HG03139 (cell line): ENCODE results near the gene SLC44A4.
"Not testable (repeated sequence)": the region's sequence is repeated elsewhere in the genome, so short reads cannot be mapped to it uniquely, and the experiment has no call there.

Experiments
- ATAC-seq: cut with Tn5 transposase; IDR thresholded peaks from one replicate; pipeline ENCODE4 v1.9.1; 2021; ENCODE audit not compliant: unreplicated experiment

The SLC44A4 gene

GRCh38 chr6:31860349-31860748 is 18.4 kb downstream of the SLC44A4 start:
- ATAC-seq: no peak

DNA sequence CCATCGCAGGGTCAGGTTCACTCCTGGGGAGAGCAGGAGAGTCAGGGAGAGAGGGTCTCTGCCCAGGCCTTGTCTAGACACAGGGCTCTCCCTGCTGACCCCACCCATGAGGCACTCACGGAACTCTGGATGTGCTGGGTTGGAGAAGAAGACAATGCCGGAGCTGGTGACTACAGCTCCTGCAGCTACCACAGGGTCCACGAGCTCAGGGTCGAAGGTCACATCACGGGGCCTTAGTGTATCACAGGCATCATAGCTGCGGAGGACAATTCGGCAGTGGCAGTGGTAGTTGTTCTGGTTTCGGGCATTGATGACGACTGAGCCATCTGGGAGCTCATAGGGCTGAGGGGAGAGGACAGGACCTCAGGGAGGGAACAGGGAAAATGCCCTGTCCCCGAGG is 18.9 kb downstream of the SLC44A4 start:
- ATAC-seq: no peak

DNA sequence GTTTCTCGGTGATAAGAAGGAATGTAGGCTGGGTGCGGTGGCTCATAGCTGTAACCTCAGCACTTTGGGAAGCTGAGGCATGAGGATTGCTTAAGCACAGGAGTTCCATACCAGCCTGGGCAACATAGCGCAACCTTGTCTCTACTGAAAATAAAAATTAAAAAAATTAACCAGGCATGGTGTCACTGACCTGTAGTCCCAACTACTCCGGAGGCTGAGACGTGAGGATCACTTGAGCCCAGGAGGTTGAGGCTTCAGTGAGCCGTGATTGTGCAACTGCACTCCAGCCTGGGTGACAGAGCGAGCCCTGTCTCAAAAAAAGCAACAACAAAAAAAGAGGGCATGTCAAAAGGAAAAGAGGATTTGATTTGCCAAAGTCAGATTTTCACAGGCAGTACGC is 20.1 kb downstream of the SLC44A4 start:
- ATAC-seq: no peak

DNA sequence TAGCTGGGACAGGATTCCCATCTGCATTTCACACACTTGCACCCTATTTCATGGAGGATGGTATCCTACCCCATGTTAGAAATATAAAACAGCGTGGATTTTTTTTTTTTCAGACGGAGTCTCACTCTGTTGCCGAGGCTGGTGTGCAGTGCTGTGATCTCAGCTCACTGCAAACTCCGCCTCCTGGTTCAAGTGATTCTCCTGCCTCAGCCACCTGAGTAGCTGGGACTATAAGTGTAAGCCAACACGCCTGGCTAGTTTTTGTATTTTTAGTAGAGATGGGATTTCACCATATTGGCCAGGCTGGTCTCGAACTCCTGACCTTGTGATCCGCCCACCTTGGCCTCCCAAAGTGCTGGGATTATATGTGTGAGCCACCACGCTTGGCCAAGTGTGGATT is 21.0 kb downstream of the SLC44A4 start:
- ATAC-seq: not testable (repeated sequence)

DNA sequence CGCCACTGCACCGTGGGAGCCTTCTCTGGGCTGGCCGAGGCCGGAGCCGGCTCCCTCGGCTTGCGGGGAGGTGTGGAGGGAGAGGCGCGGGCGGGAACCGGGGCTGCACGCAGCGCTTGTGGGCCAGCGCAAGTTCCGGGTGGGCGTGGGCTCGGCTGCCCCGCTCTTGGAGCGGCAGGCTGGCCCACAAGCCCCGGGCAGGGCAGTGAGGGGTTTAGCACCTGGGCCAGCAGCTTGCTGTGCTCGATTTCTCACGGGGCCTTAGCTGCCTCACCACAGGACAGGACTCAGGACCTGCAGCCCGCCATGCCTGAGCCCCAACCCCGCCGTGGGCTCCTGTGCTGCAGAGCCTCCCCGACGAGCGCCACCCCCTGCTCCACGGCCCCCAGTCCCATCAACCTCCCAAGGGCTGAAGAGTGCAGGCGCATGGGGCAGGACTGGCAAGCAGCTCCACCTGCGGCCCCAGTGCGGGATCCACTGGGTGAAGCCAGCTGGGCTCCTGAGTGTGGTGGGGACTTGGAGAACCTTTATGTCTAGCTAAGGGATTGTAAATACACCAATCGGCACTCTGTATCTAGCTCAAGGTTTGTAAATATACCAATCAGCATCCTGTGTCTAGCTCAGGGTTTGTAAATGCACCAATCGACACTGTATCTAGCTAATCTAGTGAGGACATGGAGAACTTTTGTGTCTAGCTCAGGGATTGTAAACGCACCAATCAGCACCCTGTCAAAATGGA is 26.6 kb downstream of the SLC44A4 start:
- ATAC-seq: not testable (repeated sequence)

DNA sequence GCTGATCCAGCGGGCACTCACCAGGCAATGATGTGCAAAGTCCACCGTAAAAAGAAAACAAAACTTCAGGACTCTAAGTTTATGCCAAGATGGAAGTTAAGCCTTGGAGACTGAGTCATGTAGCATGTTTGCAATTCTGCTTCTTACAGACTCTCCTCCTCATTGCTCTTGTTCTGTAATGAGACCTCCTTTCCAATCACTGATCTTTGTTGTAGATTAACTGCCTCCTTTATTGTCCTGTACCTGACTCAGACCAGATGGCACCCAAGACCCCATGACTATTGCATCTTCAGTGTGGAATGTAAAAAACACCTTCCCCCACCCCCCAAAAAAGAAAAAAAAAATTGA is 27.3 kb downstream of the SLC44A4 start:
- no peak for ATAC-seq

DNA sequence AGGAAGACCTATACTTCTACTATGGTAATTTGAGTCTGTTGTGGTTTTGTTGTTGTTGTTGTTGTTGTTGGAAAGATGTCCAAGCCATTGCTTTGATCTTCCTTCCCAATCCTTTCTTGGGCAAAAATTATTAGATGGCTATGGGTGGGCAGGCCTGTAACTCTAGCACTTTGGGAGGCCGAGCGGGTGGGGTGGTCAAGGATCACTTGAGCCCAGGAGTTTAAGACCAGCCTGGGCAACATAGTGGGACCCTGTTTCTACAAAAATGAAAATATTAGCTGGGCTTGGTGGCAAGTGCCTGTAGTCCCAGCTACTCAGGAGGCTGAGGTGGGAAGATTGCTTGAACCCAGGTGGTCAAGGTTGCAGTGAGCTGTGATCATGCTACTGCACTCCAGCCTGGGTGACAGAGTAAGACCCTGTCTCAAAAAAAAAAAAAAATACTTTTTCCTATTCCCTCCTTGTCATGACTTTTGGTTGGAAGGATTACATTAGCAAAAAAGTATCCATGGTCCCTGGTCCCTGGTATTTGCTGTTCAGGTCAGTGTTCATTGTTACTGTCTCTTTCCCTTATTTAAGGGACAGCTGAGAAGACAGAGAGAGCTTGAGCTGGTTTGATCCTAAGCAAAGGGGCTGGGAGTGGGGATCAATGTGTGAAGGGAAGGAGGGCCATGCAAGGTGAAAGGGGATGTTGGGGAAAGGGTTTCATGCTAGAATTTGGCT is 27.9 kb downstream of the SLC44A4 start:
- no peak for ATAC-seq

DNA sequence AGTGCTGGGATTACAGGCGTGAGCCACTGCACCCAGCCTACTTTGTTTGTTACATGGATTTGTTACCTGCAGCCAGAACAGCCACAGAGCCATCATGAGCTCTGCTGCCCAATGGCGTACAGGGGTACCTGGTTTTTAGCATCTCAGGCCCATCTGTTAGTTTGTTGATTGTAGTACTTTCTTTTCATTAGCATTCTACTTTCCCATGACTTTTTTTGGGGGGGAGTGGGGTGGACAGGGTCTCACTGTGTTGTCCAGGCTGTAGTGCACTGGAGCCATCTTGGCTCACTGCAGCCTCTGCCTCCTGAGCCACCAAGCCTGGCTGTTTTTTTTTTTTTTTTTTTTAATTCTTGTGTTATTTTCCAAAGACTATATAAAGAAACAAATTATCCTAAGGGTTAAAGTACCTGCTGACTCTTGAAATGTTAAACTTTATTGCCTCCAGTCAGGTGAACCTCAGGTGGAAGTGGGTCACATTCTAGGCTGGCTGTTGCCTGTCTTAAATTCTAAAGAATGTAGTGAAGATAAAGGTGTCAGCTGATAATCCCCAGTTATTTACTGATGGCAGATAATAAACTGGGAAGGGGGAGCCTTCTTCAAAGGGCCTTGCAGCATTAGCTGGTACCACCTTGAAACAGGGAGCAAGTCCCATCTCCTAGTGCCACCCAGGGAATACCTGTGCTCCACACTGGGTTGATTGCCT is 31.4 kb downstream of the SLC44A4 start:
- ATAC-seq: no peak

DNA sequence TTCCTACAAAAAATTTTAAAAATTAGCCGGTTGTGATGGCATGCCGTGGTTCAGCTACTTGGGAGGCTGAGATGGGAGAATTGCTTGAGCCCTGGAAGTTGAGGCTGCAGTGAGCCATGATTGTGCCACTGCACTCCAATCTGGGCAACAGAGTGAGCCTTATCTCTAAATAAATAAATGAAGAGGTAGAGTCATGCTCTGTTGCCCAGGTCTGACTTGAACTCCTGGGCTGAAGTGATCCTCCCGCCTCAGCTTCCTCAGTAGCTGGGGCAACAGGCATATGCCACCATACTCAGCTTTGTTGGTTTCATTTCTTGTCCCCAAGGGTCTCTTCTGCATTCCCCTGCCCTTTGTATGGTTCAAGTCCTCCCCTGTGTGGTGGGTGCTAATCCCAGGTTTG is 34.3 kb downstream of the SLC44A4 start:
- no peak for ATAC-seq

DNA sequence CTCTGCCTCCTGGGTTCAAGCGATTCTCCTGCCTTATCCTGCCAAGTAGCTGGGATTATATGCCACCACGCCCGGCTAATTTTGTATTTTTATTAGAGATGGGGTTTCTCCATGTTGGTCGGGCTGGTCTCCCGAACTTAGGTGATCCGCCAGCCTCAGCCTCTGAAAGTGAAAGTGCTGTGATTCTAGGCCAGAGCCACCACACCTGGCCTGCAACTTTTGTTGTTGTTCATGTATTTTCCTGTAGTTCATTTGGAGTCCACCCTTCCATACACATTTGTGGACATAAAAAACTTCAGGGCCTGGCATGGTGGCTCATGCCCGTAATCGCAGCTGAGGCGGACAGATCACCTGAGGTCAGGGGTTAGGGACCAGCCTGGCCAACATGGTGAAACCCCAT is 36.7 kb downstream of the SLC44A4 start:
- ATAC-seq: no peak

DNA sequence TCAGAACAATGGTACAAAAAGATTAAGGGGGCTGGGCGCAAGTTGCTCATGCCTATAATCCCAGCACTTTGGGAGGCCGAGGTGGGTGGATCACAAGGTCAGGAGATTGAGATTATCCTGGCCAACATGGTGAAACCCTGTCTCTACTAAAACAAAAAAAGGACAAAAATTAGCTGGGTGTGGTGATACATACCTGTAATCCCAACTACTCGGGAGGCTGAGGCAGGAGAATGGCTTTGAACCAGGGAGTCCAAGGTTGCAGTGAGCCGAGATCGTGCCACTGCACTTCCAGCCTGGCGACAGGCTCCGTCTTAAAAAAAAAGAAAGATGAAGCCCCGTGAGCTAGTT is 39.0 kb downstream of the SLC44A4 start:
- not testable (repeated sequence) for ATAC-seq

DNA sequence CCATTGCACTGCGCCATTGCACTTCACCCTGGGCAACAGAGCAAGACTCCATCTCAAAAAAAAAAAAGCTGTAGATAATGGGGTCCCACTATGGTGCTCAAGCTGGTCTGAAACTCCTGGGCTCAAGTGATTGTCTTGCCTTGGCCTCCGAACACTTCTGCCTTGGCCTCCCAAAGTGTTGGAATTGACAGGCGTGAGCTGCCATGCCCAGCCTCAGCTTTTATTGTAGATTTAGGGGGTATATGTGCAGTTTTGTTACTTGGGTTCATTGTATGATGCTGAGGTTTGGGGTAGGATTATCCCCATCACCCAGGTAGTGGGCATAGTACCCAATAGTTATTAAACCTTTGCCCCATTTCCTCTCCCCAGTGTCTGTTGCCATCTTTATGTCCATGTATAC is 39.8 kb downstream of the SLC44A4 start:
- no peak for ATAC-seq

DNA sequence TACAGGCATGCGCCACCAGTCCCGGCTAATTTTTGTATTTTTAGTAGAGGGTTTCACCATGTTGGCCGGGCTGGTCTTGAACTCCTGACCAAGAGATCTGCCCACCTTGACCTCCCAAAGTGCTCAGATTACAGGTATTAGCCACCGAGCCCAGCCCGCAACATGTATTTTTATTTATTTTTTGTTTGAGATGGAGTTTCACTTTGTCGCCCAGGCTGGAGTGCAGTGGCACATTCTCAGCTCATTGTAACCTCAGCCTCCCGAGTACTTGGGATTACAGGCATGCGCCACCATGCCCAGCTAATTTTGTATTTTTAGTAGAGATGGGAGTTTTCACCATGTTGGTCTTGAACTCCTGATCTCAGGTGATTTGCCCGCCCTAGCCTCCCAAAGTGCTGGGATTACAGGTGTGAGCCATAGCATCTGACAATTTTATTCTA is 40.7 kb downstream of the SLC44A4 start:
- ATAC-seq: not testable (repeated sequence)

GRCh38 chr6:31837369-31838113 is 41.3 kb downstream of the SLC44A4 start:
- no peak for ATAC-seq

GRCh38 chr6:31836474-31837368 is 42.1 kb downstream of the SLC44A4 start:
- ATAC-seq: no peak

- ATAC-seq: no peak
Measured at GRCh38 chr6:31836047-31836473, 42.7 kb downstream of the SLC44A4 start.

GRCh38 chr6:31834367-31835250 is 44.2 kb downstream of the SLC44A4 start:
- ATAC-seq: peak; percentile 37

DNA sequence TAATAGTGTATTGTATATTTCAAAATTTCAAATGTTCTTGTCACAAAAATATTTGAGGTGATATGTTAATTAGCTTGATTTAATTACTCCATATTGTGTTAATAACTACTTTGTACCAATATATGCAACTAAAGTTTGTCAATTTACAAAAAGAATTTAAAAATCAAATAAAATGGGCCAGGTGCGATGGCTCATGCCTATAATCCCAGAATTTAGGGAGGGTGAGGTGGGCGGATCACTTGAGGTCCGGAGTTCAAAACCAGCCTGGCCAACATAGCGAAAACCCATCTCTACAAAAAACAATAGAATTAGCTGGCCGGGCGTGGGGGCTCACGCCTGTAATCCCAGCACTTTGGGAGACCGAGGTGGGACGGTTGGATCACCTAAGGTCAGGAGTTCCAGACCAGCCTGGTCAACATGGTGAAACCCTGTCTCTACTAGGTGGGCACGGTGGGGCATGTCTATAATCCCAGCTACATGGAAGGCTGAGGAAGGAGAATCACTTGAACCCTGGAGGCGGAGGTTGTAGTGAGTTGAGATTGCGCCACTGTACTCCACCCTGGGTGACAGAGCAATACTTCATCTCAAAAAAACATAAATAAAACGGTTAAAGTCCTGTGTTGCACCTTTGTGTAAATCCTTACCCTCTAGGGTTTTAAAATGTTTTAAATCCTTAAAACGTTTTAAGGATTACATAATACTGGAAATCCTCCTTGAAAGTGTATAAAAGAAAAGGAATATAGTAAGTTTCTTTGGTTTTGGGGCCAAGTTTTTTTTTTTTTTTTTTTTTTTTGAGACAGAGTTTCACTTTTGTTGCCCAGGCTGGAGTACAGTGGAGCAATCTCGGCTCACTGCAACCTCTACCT is 47.2 kb downstream of the SLC44A4 start:
- no peak for ATAC-seq
